ENCODE measurements around the gene TRIM17. TPM values are rescaled to one million over a fixed set of nuclear protein-coding genes. Genes with fewer than 3 reads are reported as not detected.

The TRIM17 gene
- total and polyA plus RNA-seq, 3 donors from 2014 or later = 21.4 to 37.4 (median 33.6) TPM

DNA sequence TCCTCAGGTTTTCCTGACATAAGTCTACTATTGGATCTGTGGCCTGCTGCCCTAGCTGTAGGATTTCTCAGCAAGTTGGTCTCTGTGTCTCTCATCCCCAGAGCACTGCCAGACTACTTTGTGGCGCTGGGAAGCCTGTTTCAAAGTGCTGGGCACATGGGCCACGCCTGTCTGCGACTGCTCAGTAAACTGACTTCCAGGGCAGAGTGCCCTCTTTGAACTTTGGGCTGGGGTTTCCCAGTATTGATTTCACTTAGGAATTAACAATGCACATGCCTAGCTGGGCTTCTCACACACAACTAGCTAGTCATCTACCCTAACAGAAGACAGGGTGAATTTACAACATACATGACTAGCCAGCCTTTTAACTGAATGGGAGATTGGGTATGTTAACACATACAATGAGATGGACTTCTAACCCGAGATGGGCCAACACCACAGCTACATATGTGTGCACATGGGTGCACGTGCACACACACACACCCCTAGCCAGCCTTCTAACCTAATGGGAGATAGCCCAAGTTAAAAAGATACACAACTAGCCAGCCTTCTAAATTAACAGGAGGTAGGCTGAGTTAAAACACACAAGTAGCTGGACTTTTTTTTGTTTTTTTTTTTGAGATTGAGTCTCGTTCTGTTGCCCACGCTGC is 6.9 kb upstream of the TRIM17 start:
- Histone ChIP-seq H3K4me3 (no peak overlapping the region), H3K27ac (no peak overlapping the region), H3K4me1 (no peaks in the 10 kb centered on the region), H3K27me3 (no peaks in the 10 kb centered on the region), H3K36me3 (ENCODE audit: low read depth, missing control alignments) (no peaks in the 10 kb centered on the region), H3K9me3 (no peaks in the 10 kb centered on the region)
- intact Hi-C loops (cut with DNase I; ENCODE audit: low total_unique reads) = no loop called here
- no peak for DNase-seq
- no peak for TF ChIP-seq POLR2A (IDR thresholded peaks at IDR 0.05)
- TF ChIP-seq, protein P1, sequence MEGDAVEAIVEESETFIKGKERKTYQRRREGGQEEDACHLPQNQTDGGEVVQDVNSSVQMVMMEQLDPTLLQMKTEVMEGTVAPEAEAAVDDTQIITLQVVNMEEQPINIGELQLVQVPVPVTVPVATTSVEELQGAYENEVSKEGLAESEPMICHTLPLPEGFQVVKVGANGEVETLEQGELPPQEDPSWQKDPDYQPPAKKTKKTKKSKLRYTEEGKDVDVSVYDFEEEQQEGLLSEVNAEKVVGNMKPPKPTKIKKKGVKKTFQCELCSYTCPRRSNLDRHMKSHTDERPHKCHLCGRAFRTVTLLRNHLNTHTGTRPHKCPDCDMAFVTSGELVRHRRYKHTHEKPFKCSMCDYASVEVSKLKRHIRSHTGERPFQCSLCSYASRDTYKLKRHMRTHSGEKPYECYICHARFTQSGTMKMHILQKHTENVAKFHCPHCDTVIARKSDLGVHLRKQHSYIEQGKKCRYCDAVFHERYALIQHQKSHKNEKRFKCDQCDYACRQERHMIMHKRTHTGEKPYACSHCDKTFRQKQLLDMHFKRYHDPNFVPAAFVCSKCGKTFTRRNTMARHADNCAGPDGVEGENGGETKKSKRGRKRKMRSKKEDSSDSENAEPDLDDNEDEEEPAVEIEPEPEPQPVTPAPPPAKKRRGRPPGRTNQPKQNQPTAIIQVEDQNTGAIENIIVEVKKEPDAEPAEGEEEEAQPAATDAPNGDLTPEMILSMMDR (IDR thresholded peaks at IDR 0.05) = no peak
- 87 to 91% methylated on average over 7 of the region's 7 CpGs for WGBS, 2 donors

DNA sequence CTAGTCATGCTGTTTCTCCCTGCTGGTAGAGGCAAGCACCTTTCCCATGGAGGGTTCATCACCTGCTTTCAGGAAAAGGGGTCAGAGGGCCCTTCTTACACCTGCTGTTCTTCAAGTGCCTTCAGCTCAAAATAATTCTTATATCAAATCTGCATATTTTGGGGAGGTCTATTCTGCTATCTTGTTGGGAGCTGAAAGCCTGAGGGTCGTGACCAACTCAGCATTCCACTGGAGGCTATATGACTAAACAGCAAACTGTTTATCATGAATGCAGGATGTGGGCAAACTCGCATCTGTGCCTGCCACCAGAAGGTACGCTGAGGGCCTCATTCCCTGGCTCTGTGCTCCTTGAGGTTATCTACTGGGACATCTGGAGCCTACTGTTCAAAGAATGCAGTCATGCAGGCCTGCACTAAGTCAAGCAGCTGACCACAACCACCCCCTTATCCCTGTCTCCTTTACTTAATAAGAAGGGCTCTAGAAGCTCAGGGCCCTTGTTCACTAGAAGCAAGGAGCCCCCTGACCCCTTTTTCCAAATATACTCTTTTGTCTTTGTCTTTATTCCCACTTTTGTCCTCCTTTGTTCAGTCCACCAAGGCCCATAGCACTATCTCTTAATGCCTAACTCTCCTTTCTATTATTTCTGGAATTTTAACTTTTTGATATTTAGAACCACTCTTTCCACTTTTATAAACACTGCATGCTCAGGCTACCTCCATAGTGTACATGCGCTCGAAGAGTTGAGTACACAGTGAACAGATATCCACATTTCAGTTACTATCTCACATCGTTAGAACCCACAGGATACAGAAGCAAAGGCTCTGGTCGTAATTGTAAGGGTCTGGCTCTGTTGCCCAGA is 4.5 kb upstream of the TRIM17 start:
- Histone ChIP-seq H3K9me3 (no peaks in the 10 kb centered on the region), H3K4me1 (peaks cover 11% of the 10 kb centered on the region), H3K36me3 (ENCODE audit: low read depth, missing control alignments) (no peaks in the 10 kb centered on the region), H3K4me3 (no peak overlapping the region), H3K27ac (no peak overlapping the region), H3K27me3 (no peaks in the 10 kb centered on the region)
- no peak for TF ChIP-seq POLR2A (IDR thresholded peaks at IDR 0.05)
- TF ChIP-seq, protein P1 (IDR thresholded peaks at IDR 0.05) = no peak
- 90 to 92% methylated on average over 7 of the region's 7 CpGs for WGBS, 2 donors
- no peak for DNase-seq
- intact Hi-C loops (cut with DNase I; ENCODE audit: low total_unique reads) = no loop called here

DNA sequence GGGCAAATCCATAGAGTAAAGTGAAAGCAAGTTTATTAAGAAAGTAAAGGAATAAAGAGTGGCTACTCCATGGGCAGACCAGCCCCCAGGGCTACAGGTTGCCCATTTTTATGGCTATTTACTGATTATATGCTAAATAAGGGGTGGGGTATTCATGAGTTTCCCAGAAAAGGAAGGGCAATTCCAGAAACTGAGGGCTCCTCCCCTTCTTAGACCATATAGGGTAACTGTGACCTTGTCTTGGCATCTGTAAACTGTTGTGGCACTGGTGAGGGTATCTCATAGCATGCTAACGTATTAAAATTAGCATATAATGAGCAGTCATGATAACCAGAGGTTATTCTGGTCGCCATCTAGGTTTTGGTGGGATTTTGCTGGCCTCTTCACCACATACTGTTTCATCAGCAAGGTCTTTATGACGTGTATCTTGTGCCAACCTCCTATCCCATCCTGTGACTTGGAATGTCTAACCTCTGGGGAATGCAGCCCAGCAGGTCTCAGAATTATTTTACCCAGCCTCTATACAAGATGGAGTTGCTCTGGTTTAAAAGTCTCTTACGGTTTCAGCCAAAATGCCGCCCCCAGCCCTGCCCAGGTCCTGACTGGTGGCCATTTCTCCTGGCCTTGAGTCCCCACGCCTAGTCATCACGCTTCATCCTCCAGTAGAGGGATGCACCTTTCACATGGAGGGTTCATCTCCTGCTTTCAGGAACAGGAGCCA is 982 bp upstream of the TRIM17 start:
- Histone ChIP-seq H3K4me1 (peaks cover 15% of the 10 kb centered on the region), H3K36me3 (ENCODE audit: low read depth, missing control alignments) (no peaks in the 10 kb centered on the region), H3K9me3 (no peaks in the 10 kb centered on the region), H3K4me3 (no peak overlapping the region), H3K27ac (no peak overlapping the region), H3K27me3 (no peaks in the 10 kb centered on the region)
- WGBS, 2 donors = 83 to 88% methylated on average over 7 of the region's 7 CpGs
- TF ChIP-seq POLR2A (IDR thresholded peaks at IDR 0.05) = no peak
- TF ChIP-seq, protein P1 (IDR thresholded peaks at IDR 0.05) = no peak
- DNase-seq = no peak
- intact Hi-C loops (cut with DNase I; ENCODE audit: low total_unique reads) = no loop called here

DNA sequence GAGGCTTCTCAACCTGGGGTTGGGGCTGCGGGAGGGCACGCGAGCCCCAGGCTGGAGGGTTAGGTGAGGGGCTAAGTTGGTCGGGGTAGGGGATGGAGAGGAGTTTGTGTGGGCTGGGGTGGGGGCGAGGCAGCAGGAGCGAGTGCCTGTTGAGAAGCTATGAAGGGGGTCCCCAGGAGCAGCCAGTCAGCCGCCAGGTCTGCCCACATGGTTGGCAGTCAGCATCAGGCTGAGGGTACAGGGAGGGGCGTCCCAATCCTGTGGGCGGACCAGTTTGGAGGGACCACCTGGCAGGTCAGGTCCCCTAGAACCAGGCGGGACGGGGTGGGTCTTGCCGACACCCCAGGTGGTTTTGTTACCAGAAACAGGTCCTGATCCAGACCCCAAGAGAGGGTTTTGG is 400 bp upstream of the TRIM17 start:
- Histone ChIP-seq H3K4me1 (peaks cover 15% of the 10 kb centered on the region), H3K9me3 (no peaks in the 10 kb centered on the region), H3K36me3 (ENCODE audit: low read depth, missing control alignments) (no peaks in the 10 kb centered on the region), H3K27me3 (no peaks in the 10 kb centered on the region), H3K4me3 (peak overlapping the region in 1 of 2 donors; percentile 62), H3K27ac (no peak overlapping the region)
- DNase-seq = no peak
- intact Hi-C loops (cut with DNase I; ENCODE audit: low total_unique reads) = no loop called here
- 15 to 19% methylated on average over 12 of the region's 12 CpGs for WGBS, 2 donors
- no peak for TF ChIP-seq POLR2A (IDR thresholded peaks at IDR 0.05)
- TF ChIP-seq, protein P1 (IDR thresholded peaks at IDR 0.05) = no peak

Measured in testis (tissue), 3 donors.